Keratinocyte (primary cell): Measurements from ENCODE around the gene EML2. TPM values are rescaled to one million over a fixed set of nuclear protein-coding genes. Genes with fewer than 3 reads are reported as not detected.

Source experiments
- DNase-seq: peaks from one replicate; pipeline ENCODE4 v3.0.0-alpha.2; 2011; ENCODE audit warnings: low read depth, missing footprints, low spot score
- FAIRE-seq: peaks from 2 replicates; lab custom pipeline; 2011; peaks lifted over from hg19 to GRCh38; lab: Jason Lieb, UNC
- H2AFZ ChIP-seq: 2 replicates; pipeline ENCODE4 v1.6.0; 2012; ENCODE audit warnings: low read length, control low read depth, inconsistent platforms; ENCODE audit not compliant: control insufficient read depth
- H3K27ac ChIP-seq: 2 replicates; pipeline ENCODE4 v1.5.1; 2011; ENCODE audit warnings: low read length; ENCODE audit not compliant: control insufficient read depth, insufficient read depth
- H3K27me3 ChIP-seq: 3 replicates; pipeline ENCODE4 v1.6.0; 2011; ENCODE audit warnings: low read length; ENCODE audit not compliant: control insufficient read depth, insufficient read depth; ENCODE audit errors: extremely low read depth
- H3K36me3 ChIP-seq, 2 experiments: 2 replicates in 1 of 2; 3 replicates in 1 of 2; pipeline ENCODE4 v1.5.1; 2011; ENCODE audit warnings: low read length in 2 of 2, mild to moderate bottlenecking in 1 of 2; ENCODE audit not compliant: control insufficient read depth in 2 of 2, insufficient read depth in 2 of 2; ENCODE audit errors: extremely low read depth in 1 of 2
- H3K4me1 ChIP-seq: 3 replicates; pipeline ENCODE4 v1.5.1; 2011; ENCODE audit warnings: low read length; ENCODE audit not compliant: control insufficient read depth, insufficient read depth; ENCODE audit errors: extremely low read depth
- H3K4me2 ChIP-seq: 3 replicates; pipeline ENCODE4 v1.6.0; 2011; ENCODE audit warnings: low read depth, low read length; ENCODE audit not compliant: control insufficient read depth, insufficient read depth; ENCODE audit errors: extremely low read depth
- H3K4me3 ChIP-seq, 3 experiments: fragments of 200-600 bp in 1 of 3; sonication (generic) in 1 of 3; 2 replicates in 2 of 3; 3 replicates in 1 of 3; pipeline ENCODE4 v1.5.1; 2011 to 2016; ENCODE audit warnings: low read length in 3 of 3, mild to moderate bottlenecking in 3 of 3, control low read depth in 2 of 3, inconsistent platforms in 1 of 3, low read depth in 1 of 3, mixed read lengths in 1 of 3, mixed run types in 1 of 3, moderate library complexity in 1 of 3; ENCODE audit not compliant: control insufficient read depth in 2 of 3, insufficient read depth in 2 of 3; ENCODE audit errors: extremely low read depth in 1 of 3
- H3K79me2 ChIP-seq: 2 replicates; pipeline ENCODE4 v1.6.0; 2012; ENCODE audit warnings: low read length; ENCODE audit not compliant: control insufficient read depth, insufficient read depth
- H3K9ac ChIP-seq: 3 replicates; pipeline ENCODE4 v1.6.0; 2011; ENCODE audit warnings: low read length; ENCODE audit not compliant: control insufficient read depth, insufficient read depth; ENCODE audit errors: extremely low read depth
- H3K9me1 ChIP-seq: 3 replicates; pipeline ENCODE4 v1.6.0; 2011; ENCODE audit warnings: low read length; ENCODE audit not compliant: control insufficient read depth, insufficient read depth; ENCODE audit errors: extremely low read depth
- H3K9me3 ChIP-seq: 2 replicates; pipeline ENCODE4 v1.5.1; 2012; ENCODE audit warnings: low read depth, low read length; ENCODE audit not compliant: control insufficient read depth
- H4K20me1 ChIP-seq: 3 replicates; pipeline ENCODE4 v1.6.0; 2011; ENCODE audit warnings: low read length; ENCODE audit not compliant: control insufficient read depth, insufficient read depth; ENCODE audit errors: extremely low read depth
- EZH2 ChIP-seq: IDR thresholded peaks from one replicate; pipeline ENCODE4 v1.6.1; 2012; ENCODE audit warnings: inconsistent platforms, mild to moderate bottlenecking, low read length, moderate library complexity
- dilution Hi-C: fragments of 300-500 bp; cut with MboI; formaldehyde crosslinking; loops from one replicate; pipeline ENCODE4 v1.7.0; 2020; ENCODE audit warnings: low sequenced_read_pairs; ENCODE audit not compliant: extremely low pct_ligation_motif_present
- polyA plus RNA-seq, 5 experiments: library from polyadenylated mRNA; depleted of rRNA in 3 of 5; stranded (reverse) in 3 of 5; stranded (forward) in 1 of 5; unstranded in 1 of 5; fragments of >200 nt; gene quantifications; 1 replicate in 1 of 5; 2 replicates in 3 of 5; 3 replicates in 1 of 5; pipeline versions ENCODE4 v1.2.1 to v1.2.3, GENCODE V29; 2011 to 2012; ENCODE audit warnings: missing spikeins in 2 of 5, low read depth in 1 of 5, low replicate concordance in 1 of 5
- TF ChIP-seq, protein P1 (sequence below), 3 experiments: IDR thresholded peaks in 1 of 3; conservative IDR thresholded peaks in 1 of 3; optimal IDR thresholded peaks in 1 of 3; 2 replicates in 2 of 3; 3 replicates in 1 of 3; pipeline versions ENCODE3 to v1.5.1; 2011; ENCODE audit warnings: low read length in 3 of 3, mild to moderate bottlenecking in 3 of 3, moderate library complexity in 2 of 3, control low read depth in 1 of 3, inconsistent platforms in 1 of 3; ENCODE audit not compliant: insufficient read depth in 2 of 3; ENCODE audit errors: extremely low read depth in 1 of 3

EML2 gene
- polyA plus RNA-seq, 1 donor (not counting 4 experiments of a cell fraction or from before 2014, with no cell fraction given): 43.4 TPM

DNA sequence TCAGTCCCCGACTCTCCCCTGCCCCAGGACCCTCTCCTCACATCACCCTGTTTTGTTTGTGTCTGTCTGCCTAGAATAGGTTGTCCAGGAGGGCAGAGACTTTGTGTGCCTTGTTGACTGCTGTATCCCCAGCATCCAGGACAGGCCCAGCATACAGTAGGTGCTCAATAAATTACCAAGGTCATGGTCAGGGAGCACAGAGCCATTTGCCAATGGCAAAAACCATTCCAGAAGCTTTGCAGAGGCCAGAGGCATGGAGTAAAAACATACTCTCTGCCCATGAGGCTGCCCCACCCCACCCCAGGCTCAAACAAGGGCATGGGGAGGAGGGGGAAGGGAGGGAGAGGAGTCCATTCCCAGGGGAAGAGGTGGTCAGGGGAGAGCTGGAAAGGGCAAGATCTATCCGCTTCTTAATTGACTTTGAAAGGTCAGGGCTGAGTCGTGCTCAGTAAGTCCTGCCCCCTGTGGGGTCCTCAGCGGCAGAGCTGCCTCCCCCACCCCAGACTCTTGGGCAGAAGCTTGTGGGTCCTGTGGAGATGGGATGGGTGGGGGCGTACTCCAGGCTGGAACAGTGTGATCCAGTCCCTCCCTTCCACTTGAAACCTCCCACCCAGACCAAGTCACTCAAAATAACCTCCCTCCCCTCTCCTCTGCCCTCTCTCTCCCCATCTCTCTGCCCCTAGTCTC lies 41.6 kb downstream of the EML2 start:
- Histone ChIP-seq H3K9ac (no peak overlapping the region), H3K27me3 (peaks cover 51% of the 10 kb centered on the region), H3K9me3 (no peaks in the 10 kb centered on the region), H3K27ac (no peak overlapping the region), H3K4me3 (peak overlapping the region in 1 of 3 experiments; percentile 25), H3K9me1 (no peaks in the 10 kb centered on the region), H3K79me2 (no peaks in the 10 kb centered on the region), H3K4me1 (peaks cover 7% of the 10 kb centered on the region), H2AFZ (no peak overlapping the region), H3K4me2 (peak overlapping the region; percentile 55), H3K36me3 (no peaks in the 10 kb centered on the region), H4K20me1 (no peaks in the 10 kb centered on the region)
- FAIRE-seq: no peak
- TF ChIP-seq, protein P1, sequence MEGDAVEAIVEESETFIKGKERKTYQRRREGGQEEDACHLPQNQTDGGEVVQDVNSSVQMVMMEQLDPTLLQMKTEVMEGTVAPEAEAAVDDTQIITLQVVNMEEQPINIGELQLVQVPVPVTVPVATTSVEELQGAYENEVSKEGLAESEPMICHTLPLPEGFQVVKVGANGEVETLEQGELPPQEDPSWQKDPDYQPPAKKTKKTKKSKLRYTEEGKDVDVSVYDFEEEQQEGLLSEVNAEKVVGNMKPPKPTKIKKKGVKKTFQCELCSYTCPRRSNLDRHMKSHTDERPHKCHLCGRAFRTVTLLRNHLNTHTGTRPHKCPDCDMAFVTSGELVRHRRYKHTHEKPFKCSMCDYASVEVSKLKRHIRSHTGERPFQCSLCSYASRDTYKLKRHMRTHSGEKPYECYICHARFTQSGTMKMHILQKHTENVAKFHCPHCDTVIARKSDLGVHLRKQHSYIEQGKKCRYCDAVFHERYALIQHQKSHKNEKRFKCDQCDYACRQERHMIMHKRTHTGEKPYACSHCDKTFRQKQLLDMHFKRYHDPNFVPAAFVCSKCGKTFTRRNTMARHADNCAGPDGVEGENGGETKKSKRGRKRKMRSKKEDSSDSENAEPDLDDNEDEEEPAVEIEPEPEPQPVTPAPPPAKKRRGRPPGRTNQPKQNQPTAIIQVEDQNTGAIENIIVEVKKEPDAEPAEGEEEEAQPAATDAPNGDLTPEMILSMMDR (optimal IDR thresholded peaks at IDR 0.05 in 1 of 3, IDR thresholded peaks at IDR 0.05 in 1 of 3, conservative IDR thresholded peaks at IDR 0.05 in 1 of 3; ENCODE audit: extremely low read depth in 1 of 3, insufficient read depth in 2 of 3, low read length in 3 of 3): no peak
- no peak for TF ChIP-seq EZH2
- dilution Hi-C loops: no loop called here
- DNase-seq: no peak

DNA sequence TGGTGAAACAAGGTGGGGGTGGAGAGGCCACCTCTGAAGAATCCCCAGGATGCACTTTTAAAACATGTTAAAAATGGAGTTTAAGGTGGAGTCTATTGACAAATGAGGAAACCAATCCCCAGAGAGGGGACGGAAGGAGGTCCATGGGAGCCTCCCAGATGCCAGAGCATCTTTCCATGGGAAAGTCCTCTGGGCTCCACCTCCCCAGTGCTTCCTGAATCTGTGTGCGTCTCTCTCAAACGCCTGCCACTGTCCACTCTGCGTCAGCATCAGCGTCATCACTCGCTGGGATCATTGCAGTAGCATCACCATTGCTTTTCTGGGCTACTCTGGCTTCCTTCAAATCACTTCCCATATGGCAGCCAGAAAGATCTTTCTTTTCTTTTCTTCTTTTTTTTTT lies 43.4 kb downstream of the EML2 start:
- Histone ChIP-seq H3K9me1 (no peaks in the 10 kb centered on the region), H3K4me2 (no peak overlapping the region), H2AFZ (no peak overlapping the region), H3K36me3 (no peaks in the 10 kb centered on the region), H3K4me1 (peaks cover 7% of the 10 kb centered on the region), H3K27ac (no peak overlapping the region), H3K27me3 (peaks cover 33% of the 10 kb centered on the region), H3K79me2 (no peaks in the 10 kb centered on the region), H4K20me1 (no peaks in the 10 kb centered on the region), H3K9me3 (no peaks in the 10 kb centered on the region), H3K4me3 (no peak overlapping the region), H3K9ac (no peak overlapping the region)
- TF ChIP-seq EZH2: no peak
- TF ChIP-seq, protein P1 (optimal IDR thresholded peaks at IDR 0.05 in 1 of 3, IDR thresholded peaks at IDR 0.05 in 1 of 3, conservative IDR thresholded peaks at IDR 0.05 in 1 of 3; ENCODE audit: extremely low read depth in 1 of 3, insufficient read depth in 2 of 3, low read length in 3 of 3): no peak
- DNase-seq (no peak), FAIRE-seq (no peak)
- dilution Hi-C loops: no loop called here
